GM12865 (cell line): ENCODE data around the gene RFXANK.

ENCODE experiments used
- DNase-seq: peaks from one replicate; pipeline ENCODE4 v3.0.0; 2010; ENCODE audit warnings: low read depth
- H3K4me3 ChIP-seq: 2 replicates; pipeline ENCODE4 v1.5.1; 2011; ENCODE audit warnings: mild to moderate bottlenecking, low read depth, low read length, control low read depth
- TF ChIP-seq, protein P1 (sequence below): IDR thresholded peaks from 2 replicates; pipeline ENCODE4 v1.5.1; 2011; ENCODE audit warnings: low read length, control low read depth, low read depth, inconsistent platforms; ENCODE audit not compliant: insufficient read depth; ENCODE audit errors: missing control alignments

The RFXANK gene

GRCh38 chr19:19224150-19224851 lies 32.2 kb downstream of the RFXANK start:
- DNase-seq: no peak
- H3K4me3 ChIP-seq: no peak overlapping the region; the same call in 1 of the 2 replicates
- TF ChIP-seq, protein P1, sequence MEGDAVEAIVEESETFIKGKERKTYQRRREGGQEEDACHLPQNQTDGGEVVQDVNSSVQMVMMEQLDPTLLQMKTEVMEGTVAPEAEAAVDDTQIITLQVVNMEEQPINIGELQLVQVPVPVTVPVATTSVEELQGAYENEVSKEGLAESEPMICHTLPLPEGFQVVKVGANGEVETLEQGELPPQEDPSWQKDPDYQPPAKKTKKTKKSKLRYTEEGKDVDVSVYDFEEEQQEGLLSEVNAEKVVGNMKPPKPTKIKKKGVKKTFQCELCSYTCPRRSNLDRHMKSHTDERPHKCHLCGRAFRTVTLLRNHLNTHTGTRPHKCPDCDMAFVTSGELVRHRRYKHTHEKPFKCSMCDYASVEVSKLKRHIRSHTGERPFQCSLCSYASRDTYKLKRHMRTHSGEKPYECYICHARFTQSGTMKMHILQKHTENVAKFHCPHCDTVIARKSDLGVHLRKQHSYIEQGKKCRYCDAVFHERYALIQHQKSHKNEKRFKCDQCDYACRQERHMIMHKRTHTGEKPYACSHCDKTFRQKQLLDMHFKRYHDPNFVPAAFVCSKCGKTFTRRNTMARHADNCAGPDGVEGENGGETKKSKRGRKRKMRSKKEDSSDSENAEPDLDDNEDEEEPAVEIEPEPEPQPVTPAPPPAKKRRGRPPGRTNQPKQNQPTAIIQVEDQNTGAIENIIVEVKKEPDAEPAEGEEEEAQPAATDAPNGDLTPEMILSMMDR: no peak

DNA sequence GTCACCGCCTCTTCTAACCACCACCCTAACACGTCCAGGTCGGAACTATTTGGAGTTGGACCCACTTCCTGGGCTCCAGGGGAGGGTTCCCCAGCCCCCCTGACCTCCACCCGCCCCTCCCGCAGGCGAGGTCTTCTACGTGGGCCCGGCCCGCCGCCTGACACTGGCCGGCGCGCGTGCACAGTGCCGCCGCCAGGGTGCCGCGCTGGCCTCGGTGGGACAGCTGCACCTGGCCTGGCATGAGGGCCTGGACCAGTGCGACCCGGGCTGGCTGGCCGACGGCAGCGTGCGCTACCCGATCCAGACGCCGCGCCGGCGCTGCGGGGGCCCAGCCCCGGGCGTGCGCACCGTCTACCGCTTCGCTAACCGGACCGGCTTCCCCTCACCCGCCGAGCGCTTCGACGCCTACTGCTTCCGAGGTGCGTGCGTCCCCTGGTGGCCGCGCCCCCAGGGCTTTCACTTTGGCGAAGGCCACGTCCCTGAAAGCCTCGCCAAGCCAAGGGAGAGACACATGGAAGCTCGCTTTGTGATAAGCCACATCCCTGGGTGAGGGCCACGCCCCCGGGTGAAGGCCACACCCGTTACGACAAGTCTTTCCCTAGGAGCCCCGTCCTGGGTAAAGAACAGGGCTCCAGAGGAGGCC lies 32.9 kb downstream of the RFXANK start:
- TF ChIP-seq, protein P1: peak; percentile 76
- H3K4me3 ChIP-seq: peak overlapping the region; percentile 25
- peak; percentile 78 for DNase-seq

GRCh38 chr19:19226204-19226603 lies 34.1 kb downstream of the RFXANK start:
- TF ChIP-seq, protein P1: no peak

DNA sequence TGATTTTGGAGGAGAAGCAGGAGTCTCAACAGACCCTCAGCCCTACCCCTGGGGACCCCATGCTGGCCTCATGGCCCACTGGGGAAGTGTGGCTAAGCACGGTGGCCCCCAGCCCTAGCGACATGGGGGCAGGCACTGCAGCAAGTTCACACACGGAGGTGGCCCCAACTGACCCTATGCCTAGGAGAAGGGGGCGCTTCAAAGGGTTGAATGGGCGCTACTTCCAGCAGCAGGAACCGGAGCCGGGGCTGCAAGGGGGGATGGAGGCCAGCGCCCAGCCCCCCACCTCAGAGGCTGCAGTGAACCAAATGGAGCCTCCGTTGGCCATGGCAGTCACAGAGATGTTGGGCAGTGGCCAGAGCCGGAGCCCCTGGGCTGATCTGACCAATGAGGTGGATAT lies 34.6 kb downstream of the RFXANK start:
- TF ChIP-seq, protein P1: no peak
- H3K4me3 ChIP-seq: no peak overlapping the region

More at GRCh38 chr19:19226204-19226603, 34.1 kb downstream of the RFXANK start:
- no peak overlapping the region for H3K4me3 ChIP-seq
- DNase-seq: no peak

GRCh38 chr19:19227217-19227616 lies 35.2 kb downstream of the RFXANK start:
- no peak for DNase-seq
- H3K4me3 ChIP-seq: no peak overlapping the region
- TF ChIP-seq, protein P1: no peak

More for the DNA sequence above, 34.6 kb downstream of the RFXANK start:
- DNase-seq: no peak

DNA sequence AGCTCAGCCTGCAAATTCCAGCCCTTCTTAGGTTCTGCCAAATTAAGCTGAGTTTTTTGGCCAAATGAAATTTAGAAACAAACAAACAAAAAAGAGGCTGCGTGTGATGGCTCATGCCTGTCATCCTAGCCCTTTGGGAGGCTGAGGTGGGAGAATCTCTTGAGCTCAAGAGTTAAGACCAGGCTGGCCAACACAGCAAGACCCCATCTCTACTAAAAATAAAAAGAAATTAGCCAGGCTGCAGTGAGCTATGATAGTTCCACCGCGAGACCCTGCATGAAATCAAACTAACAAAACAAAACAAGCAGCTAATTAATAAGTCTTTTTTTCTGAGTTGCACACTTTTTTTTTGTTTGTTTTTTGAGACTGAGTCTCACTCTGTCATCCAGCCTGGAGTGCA lies 37.6 kb downstream of the RFXANK start:
- TF ChIP-seq, protein P1: no peak
- DNase-seq: no peak

More for the DNA sequence above, 37.6 kb downstream of the RFXANK start:
- no peak overlapping the region for H3K4me3 ChIP-seq
